Stimulated activated naive CD8-positive, alpha-beta T cell treated with anti-CD3 and anti-CD28 coated beads, Interleukin-15, amount 100 ng/mL, for 72 hours (primary cell): ENCODE data around the gene CHST1.

Experiments
- ATAC-seq: fragments of 150-1000 bp; cut with Tn5 transposase; 2 replicates; pipeline ENCODE4 v1.10.0; 2021; ENCODE audit warnings: mild to moderate bottlenecking, moderate library complexity
- DNase-seq, 2 donors: peaks; one replicate each; pipeline ENCODE4 v3.0.0; 2021 to 2022
- H3K27ac Mint-ChIP-seq, 2 donors: one replicate each; pipeline ENCODE4 v1.8.0; 2022; ENCODE audit warnings: mild to moderate bottlenecking in 2 of 2, mixed read lengths in 2 of 2, moderate library complexity in 2 of 2
- H3K27me3 Mint-ChIP-seq: one replicate; pipeline ENCODE4 v1.8.0; 2022; ENCODE audit warnings: mixed read lengths
- H3K4me1 Mint-ChIP-seq: one replicate; pipeline ENCODE4 v1.8.0; 2022; ENCODE audit warnings: mild to moderate bottlenecking, mixed read lengths
- H3K4me3 Mint-ChIP-seq, 2 donors: one replicate each; pipeline ENCODE4 v1.8.0; 2022; ENCODE audit warnings: mild to moderate bottlenecking in 2 of 2, mixed read lengths in 2 of 2, moderate library complexity in 1 of 2
- H3K9me3 Mint-ChIP-seq, 2 donors: one replicate each; pipeline ENCODE4 v1.8.0; 2022; ENCODE audit warnings: mixed read lengths in 2 of 2

The CHST1 gene

GRCh38 chr11:45646275-45646927 lies 19.0 kb downstream of the CHST1 start:
- peaks cover 79% of the 10 kb centered on the region for H3K27me3 Mint-ChIP-seq
- DNase-seq: no peak

GRCh38 chr11:45644981-45645889 lies 20.2 kb downstream of the CHST1 start:
- ATAC-seq (no peak), DNase-seq (no peak)
- no peak overlapping the region for H3K4me3 Mint-ChIP-seq
- no peaks in the 10 kb centered on the region for H3K4me1 Mint-ChIP-seq
- H3K27me3 Mint-ChIP-seq: peaks cover 77% of the 10 kb centered on the region
- no peak overlapping the region for H3K27ac Mint-ChIP-seq
- H3K9me3 Mint-ChIP-seq: peaks cover 0 to 12% of the 10 kb centered on the region in 2 donors

More at GRCh38 chr11:45646275-45646927, 19.0 kb downstream of the CHST1 start:
- Mint-ChIP-seq H3K4me1 (no peaks in the 10 kb centered on the region), H3K4me3 (no peak overlapping the region), H3K27ac (no peak overlapping the region), H3K9me3 (peaks cover 0 to 12% of the 10 kb centered on the region in 2 donors)
- ATAC-seq: peak; percentile 72

GRCh38 chr11:45643598-45644260 lies 21.7 kb downstream of the CHST1 start:
- peaks cover 6 to 17% of the 10 kb centered on the region in 2 donors for H3K9me3 Mint-ChIP-seq
- no peak overlapping the region for H3K4me3 Mint-ChIP-seq
- H3K27me3 Mint-ChIP-seq: peaks cover 81% of the 10 kb centered on the region
- DNase-seq (no peak), ATAC-seq (peak; percentile 31)
- no peaks in the 10 kb centered on the region for H3K4me1 Mint-ChIP-seq
- H3K27ac Mint-ChIP-seq: no peak overlapping the region

GRCh38 chr11:45641961-45642360 lies 23.5 kb downstream of the CHST1 start:
- Mint-ChIP-seq H3K4me1 (no peaks in the 10 kb centered on the region), H3K4me3 (no peak overlapping the region), H3K27me3 (peaks cover 85% of the 10 kb centered on the region), H3K9me3 (peaks cover 9 to 21% of the 10 kb centered on the region in 2 donors), H3K27ac (no peak overlapping the region)
- DNase-seq (no peak), ATAC-seq (no peak)

- no peaks in the 10 kb centered on the region for H3K4me1 Mint-ChIP-seq
- DNase-seq (no peak), ATAC-seq (no peak)
- H3K27ac Mint-ChIP-seq: no peak overlapping the region
- H3K9me3 Mint-ChIP-seq: peaks cover 9% of the 10 kb centered on the region in 2 donors
- H3K4me3 Mint-ChIP-seq: no peak overlapping the region
- peaks cover 73% of the 10 kb centered on the region for H3K27me3 Mint-ChIP-seq
Measured at GRCh38 chr11:45638051-45638450, 27.4 kb downstream of the CHST1 start.

GRCh38 chr11:45635907-45636306 lies 29.5 kb downstream of the CHST1 start:
- Mint-ChIP-seq H3K27me3 (peaks cover 75% of the 10 kb centered on the region), H3K9me3 (peaks cover 14 to 17% of the 10 kb centered on the region in 2 donors), H3K27ac (no peak overlapping the region), H3K4me1 (no peaks in the 10 kb centered on the region), H3K4me3 (no peak overlapping the region)
- ATAC-seq (no peak), DNase-seq (no peak)

- Mint-ChIP-seq H3K9me3 (peaks cover 4 to 14% of the 10 kb centered on the region in 2 donors), H3K4me3 (no peak overlapping the region), H3K4me1 (no peaks in the 10 kb centered on the region), H3K27me3 (peaks cover 60% of the 10 kb centered on the region), H3K27ac (no peak overlapping the region)
- no peak for ATAC-seq
- DNase-seq: no peak
Measured at GRCh38 chr11:45625611-45626010, 39.8 kb downstream of the CHST1 start.

- ATAC-seq (no peak), DNase-seq (no peak)
- H3K27ac Mint-ChIP-seq: no peak overlapping the region
- no peaks in the 10 kb centered on the region for H3K4me1 Mint-ChIP-seq
- peaks cover 8 to 21% of the 10 kb centered on the region in 2 donors for H3K9me3 Mint-ChIP-seq
- peaks cover 50% of the 10 kb centered on the region for H3K27me3 Mint-ChIP-seq
- H3K4me3 Mint-ChIP-seq: no peak overlapping the region
Measured at GRCh38 chr11:45624095-45624494, 41.3 kb downstream of the CHST1 start.

- Mint-ChIP-seq H3K9me3 (peaks cover 4 to 21% of the 10 kb centered on the region in 2 donors), H3K4me3 (no peak overlapping the region), H3K27ac (no peak overlapping the region), H3K27me3 (peaks cover 50% of the 10 kb centered on the region), H3K4me1 (no peaks in the 10 kb centered on the region)
- ATAC-seq (no peak), DNase-seq (no peak)
Measured at GRCh38 chr11:45622861-45623260, 42.6 kb downstream of the CHST1 start.

GRCh38 chr11:45622283-45622682 lies 43.1 kb downstream of the CHST1 start:
- peaks cover 4 to 21% of the 10 kb centered on the region in 2 donors for H3K9me3 Mint-ChIP-seq
- no peak for ATAC-seq
- H3K4me3 Mint-ChIP-seq: no peak overlapping the region
- no peak for DNase-seq
- no peaks in the 10 kb centered on the region for H3K4me1 Mint-ChIP-seq
- H3K27ac Mint-ChIP-seq: no peak overlapping the region
- H3K27me3 Mint-ChIP-seq: peaks cover 50% of the 10 kb centered on the region

GRCh38 chr11:45621588-45621987 lies 43.8 kb downstream of the CHST1 start:
- no peaks in the 10 kb centered on the region for H3K4me1 Mint-ChIP-seq
- H3K9me3 Mint-ChIP-seq: peaks cover 4 to 21% of the 10 kb centered on the region in 2 donors
- no peak overlapping the region for H3K27ac Mint-ChIP-seq
- peaks cover 53% of the 10 kb centered on the region for H3K27me3 Mint-ChIP-seq
- ATAC-seq (no peak), DNase-seq (no peak)
- H3K4me3 Mint-ChIP-seq: no peak overlapping the region

GRCh38 chr11:45620243-45620642 lies 45.2 kb downstream of the CHST1 start:
- no peak overlapping the region for H3K27ac Mint-ChIP-seq
- peaks cover 45% of the 10 kb centered on the region for H3K27me3 Mint-ChIP-seq
- DNase-seq (no peak), ATAC-seq (no peak)
- H3K9me3 Mint-ChIP-seq: peaks cover 4 to 21% of the 10 kb centered on the region in 2 donors
- no peaks in the 10 kb centered on the region for H3K4me1 Mint-ChIP-seq
- H3K4me3 Mint-ChIP-seq: no peak overlapping the region

GRCh38 chr11:45618897-45619296 lies 46.5 kb downstream of the CHST1 start:
- Mint-ChIP-seq H3K9me3 (peaks cover 4 to 21% of the 10 kb centered on the region in 2 donors), H3K27me3 (peaks cover 34% of the 10 kb centered on the region), H3K4me3 (no peak overlapping the region), H3K4me1 (no peaks in the 10 kb centered on the region), H3K27ac (no peak overlapping the region)
- no peak for DNase-seq
- no peak for ATAC-seq

GRCh38 chr11:45617871-45618601 lies 47.4 kb downstream of the CHST1 start:
- peaks cover 31% of the 10 kb centered on the region for H3K27me3 Mint-ChIP-seq
- no peaks in the 10 kb centered on the region for H3K4me1 Mint-ChIP-seq
- no peak overlapping the region for H3K4me3 Mint-ChIP-seq
- ATAC-seq (no peak), DNase-seq (no peak)
- H3K9me3 Mint-ChIP-seq: peaks cover 4 to 21% of the 10 kb centered on the region in 2 donors
- H3K27ac Mint-ChIP-seq: no peak overlapping the region
